Measurements from ENCODE around the gene GLTPD2.

DNA sequence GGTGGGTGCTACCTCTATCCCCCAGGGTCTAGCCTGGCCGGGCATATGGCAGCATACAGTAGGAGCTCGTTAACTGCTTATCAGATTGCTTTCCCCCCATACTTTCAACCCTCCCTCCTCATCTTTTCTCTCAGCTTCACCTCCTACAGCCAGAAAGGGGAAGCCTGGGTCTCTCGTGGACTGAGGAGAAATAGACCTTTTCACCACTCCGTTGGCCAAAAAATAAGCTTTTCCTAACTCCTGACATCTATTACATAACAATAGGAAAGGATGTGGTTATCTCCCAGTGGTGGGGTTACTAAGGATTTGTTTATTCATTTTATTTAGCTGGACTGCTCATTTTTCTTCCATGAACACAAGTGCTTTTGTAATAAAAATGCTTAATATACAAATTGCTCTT is 40.1 kb upstream of the GLTPD2 start:
- TF ChIP-seq CTCF (IDR thresholded peaks at IDR 0.05) (no peak), POLR2AphosphoS5 (IDR thresholded peaks at IDR 0.05) (no peak), POLR2A (IDR thresholded peaks at IDR 0.05) (no peak), EP300 (IDR thresholded peaks at IDR 0.05) (no peak)

Data from upper lobe of left lung (tissue), 4 donors.